ENCODE measurements around the gene NEDD4L. TPM values are rescaled to one million over a fixed set of nuclear protein-coding genes. Genes with fewer than 3 reads are reported as not detected.

Gene NEDD4L
- total and polyA plus RNA-seq, 10 of the 15 experiments (the other 5 are each of a cell fraction or from before 2014, with no cell fraction given): 7.4 to 24.0 (median 17.7) TPM

GRCh38 chr18:58175122-58175785, 131.2 kb downstream of the NEDD4L start (continued):
- TF ChIP-seq E2F4 (IDR thresholded peaks at IDR 0.05; ENCODE audit: low read depth, low read length) (no peak), SKIL (IDR thresholded peaks at IDR 0.05; ENCODE audit: low read depth, poor library complexity, severe bottlenecking) (no peak), SMC3 (IDR thresholded peaks at IDR 0.05; ENCODE audit: borderline replicate concordance, low read length) (no peak), HDGF (IDR thresholded peaks at IDR 0.05) (no peak), SMARCA5 (IDR thresholded peaks at IDR 0.05) (no peak), SPI1 (IDR thresholded peaks at IDR 0.05; ENCODE audit: borderline replicate concordance, insufficient read depth, low read depth, low read length) (no peak), TBL1XR1 (IDR thresholded peaks at IDR 0.05; ENCODE audit: low read depth, low read length) (no peak)

- in situ Hi-C loops (cut with MboI): no loop called here
- Histone ChIP-seq H3K9ac (ENCODE audit: control insufficient read depth, insufficient read depth, low read length) (no peak overlapping the region), H4K20me1 (ENCODE audit: control insufficient read depth, insufficient read depth) (no peaks in the 10 kb centered on the region), H3K4me1 (ENCODE audit: control insufficient read depth, insufficient read depth, low read length) (no peaks in the 10 kb centered on the region), H3K36me3 (ENCODE audit: control insufficient read depth in 2 of 2, insufficient read depth in 2 of 2, low read length in 1 of 2) (no peaks in the 10 kb centered on the region; a peak in 1 of 4 replicates), H3K4me2 (ENCODE audit: control insufficient read depth, insufficient read depth) (no peak overlapping the region), H3K79me2 (ENCODE audit: control insufficient read depth, insufficient read depth, low read length) (no peaks in the 10 kb centered on the region), H3K4me3 (no peak overlapping the region), H3K27ac (ENCODE audit: control insufficient read depth, insufficient read depth) (no peak overlapping the region), H3K9me3 (replicated peaks; ENCODE audit: control insufficient read depth, insufficient read depth, low read length) (no peaks in the 10 kb centered on the region), H3K27me3 (replicated peaks in 1 of 2; ENCODE audit: control insufficient read depth in 2 of 2, insufficient read depth in 2 of 2, low read length in 1 of 2) (no peaks in the 10 kb centered on the region), H2AFZ (ENCODE audit: control insufficient read depth, low read depth, low read length) (no peak overlapping the region)
- ATAC-seq (no peak), DNase-seq (ENCODE audit: low read depth, low spot score) (no peak), FAIRE-seq (no peak)
- POLR2A ChIA-PET: no interaction called here
- TF ChIP-seq NR2C1 (IDR thresholded peaks at IDR 0.05) (no peak), ZBTB4 (CRISPR knock-in tag; IDR thresholded peaks at IDR 0.05) (no peak), SKIL (IDR thresholded peaks at IDR 0.05; ENCODE audit: low read depth, poor library complexity, severe bottlenecking) (no peak)
- SMC1A ChIA-PET (ENCODE audit: uncharacterized antibody, unreplicated experiment): interaction anchor here (0.7 kb wide), 1 partner anchor 10 kb away, joined by 3 read pairs; no protein-coding TSS in a partner anchor
- RAD21 ChIA-PET (ENCODE audit: unreplicated experiment): interaction anchor here (1.4 to 1.6 kb wide), 2 partner anchors 217 to 588 kb away, joined by 3 to 4 read pairs; no protein-coding TSS in a partner anchor
- BruUV-seq (replicated peaks): no TSS peak
- CTCF ChIA-PET: interaction anchor here (0.6 to 1.3 kb wide), 5 partner anchors 16 to 294 kb away, joined by 3 to 5 read pairs (median 3); no protein-coding TSS in a partner anchor
- WGBS (ENCODE audit: insufficient coverage, insufficient replicate concordance, low lambda C conversion rate, missing lambda C conversion rate): 64% methylated on average over 5 of the region's 5 CpGs
- intact Hi-C loops (cut with micrococcal nuclease; ENCODE audit: unreplicated experiment): no loop called here
Observed at GRCh38 chr18:58175786-58176176, 131.8 kb downstream of the NEDD4L start.
